ENCODE measurements around the gene CDC16. TPM values are rescaled to one million over a fixed set of nuclear protein-coding genes. Genes with fewer than 3 reads are reported as not detected.

Gene CDC16
- total and polyA plus RNA-seq, 9 of the 15 experiments (the other 6 are each of a cell fraction or from before 2014, with no cell fraction given) = 23.2 to 102 (median 51.6) TPM

DNA sequence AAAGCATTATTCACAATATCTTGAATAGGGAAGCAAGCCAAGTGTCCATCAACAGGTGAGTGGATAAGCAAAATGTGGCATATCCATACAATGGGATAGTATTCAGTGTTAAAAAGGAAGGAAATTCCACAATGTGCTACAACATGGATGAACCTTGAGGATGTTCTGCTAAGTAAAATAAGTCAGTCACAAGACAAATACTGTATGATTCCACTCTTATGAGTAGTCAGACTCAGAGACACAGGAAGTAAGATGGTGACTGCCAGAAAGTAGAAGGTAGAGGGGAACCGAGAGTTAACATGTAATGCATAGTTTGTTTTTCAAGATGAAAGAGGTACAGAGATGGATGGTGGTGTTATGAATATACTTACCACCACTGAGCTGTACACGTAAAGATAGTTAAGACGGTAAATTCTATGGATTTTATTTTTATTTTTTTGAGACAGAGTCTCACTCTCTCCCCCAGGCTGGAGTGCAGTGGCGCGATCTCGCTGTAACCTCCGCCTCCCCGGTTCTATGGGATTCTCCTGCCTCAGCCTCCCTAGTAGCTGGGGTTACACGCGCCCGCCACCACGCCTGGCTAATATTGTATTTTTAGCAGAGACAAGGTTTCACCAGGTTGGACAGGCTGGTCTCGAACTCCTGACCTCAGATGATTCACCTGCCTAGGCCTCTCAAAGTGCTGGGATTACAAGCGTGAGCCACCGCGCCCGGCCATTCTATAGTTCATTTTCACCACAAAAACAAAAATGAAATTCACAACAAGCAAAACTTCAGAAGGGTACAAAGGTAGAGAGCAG lies 78.6 kb downstream of the CDC16 start (continued):
- peak in 1 of 2 experiments; percentile 82; a peak in 1 of 4 replicates for TF ChIP-seq BCLAF1 (IDR thresholded peaks at IDR 0.05; ENCODE audit: borderline replicate concordance in 1 of 2, control insufficient read depth in 1 of 2, low read depth in 2 of 2, low read length in 1 of 2)
- peak; percentile 61 for TF ChIP-seq NFIC (IDR thresholded peaks at IDR 0.05)
- TF ChIP-seq TCF7L2 (IDR thresholded peaks at IDR 0.05; ENCODE audit: low read depth, low read length) = peak; percentile 68
- TF ChIP-seq ZNF592 (IDR thresholded peaks at IDR 0.05) = peak; percentile 57
- peak in 1 of 2 experiments; percentile 96; a peak in 2 of 4 replicates for TF ChIP-seq NONO (IDR thresholded peaks at IDR 0.05; ENCODE audit: low read depth in 2 of 2, low read length in 1 of 2)
- TF ChIP-seq TAF7 (tag; IDR thresholded peaks at IDR 0.05) = no peak
- TF ChIP-seq ATF1 (CRISPR knock-in tag; IDR thresholded peaks at IDR 0.05) = no peak
- TF ChIP-seq ATF1 (tag; IDR thresholded peaks at IDR 0.05) = no peak
- TF ChIP-seq ZNF518B (CRISPR knock-in tag; IDR thresholded peaks at IDR 0.05) = no peak
- peak; percentile 65 for TF ChIP-seq MEIS2 (IDR thresholded peaks at IDR 0.05; ENCODE audit: partially characterized antibody)
- peak; percentile 97 for TF ChIP-seq ATF7 (IDR thresholded peaks at IDR 0.05)
